Endothelial cell of umbilical vein (primary cell): ENCODE measurements around the gene TPK1. TPM values are rescaled to one million over a fixed set of nuclear protein-coding genes. Genes with fewer than 3 reads are reported as not detected.

ENCODE experiments used
- BruUV-seq: library from RNA; stranded (reverse); fragments of 400-500 nt; replicated peaks from 2 replicates; lab custom pipeline; 2021; lab: Mats Ljungman, UMichigan
- CTCF ChIA-PET: fragments of 300-600, 350-600 bp; sonication (Branson Sonifier 250); formaldehyde crosslinking; loops from one replicate; lab custom pipeline; 2021; ENCODE audit warnings: antibody characterized with exemption, inconsistent platforms; lab: Charles Lee
- POLR2A ChIA-PET: fragments of 300-600, 350-600 bp; sonication (Branson Sonifier 250); formaldehyde crosslinking; loops from one replicate; lab custom pipeline; 2021; ENCODE audit warnings: antibody characterized with exemption, inconsistent platforms; lab: Charles Lee
- DNase-seq: peaks from one replicate; pipeline ENCODE4 v3.0.0-alpha.2; 2011; ENCODE audit warnings: low read depth, low spot score
- FAIRE-seq: peaks from 2 replicates; lab custom pipeline; 2011; peaks lifted over from hg19 to GRCh38; lab: Jason Lieb, UNC
- H2AFZ ChIP-seq: 2 replicates; pipeline ENCODE4 v1.6.0; 2012; ENCODE audit warnings: low read depth, low read length, control low read depth, inconsistent platforms
- H3K27ac ChIP-seq: 2 replicates; pipeline ENCODE4 v1.5.1; 2011; ENCODE audit warnings: low read depth, mild to moderate bottlenecking, control low read depth, low read length, moderate library complexity; ENCODE audit not compliant: insufficient read depth
- H3K27me3 ChIP-seq, 2 experiments: 2 replicates each; pipeline versions ENCODE4 v1.6.0 to v1.6.1; 2011; ENCODE audit warnings: low read length in 2 of 2, mixed read lengths in 1 of 2; ENCODE audit not compliant: control insufficient read depth in 2 of 2, insufficient read depth in 2 of 2
- H3K36me3 ChIP-seq, 2 experiments: 2 replicates in 1 of 2; 3 replicates in 1 of 2; pipeline ENCODE4 v1.5.1; 2011; ENCODE audit warnings: low read length in 2 of 2, mild to moderate bottlenecking in 1 of 2, moderate library complexity in 1 of 2; ENCODE audit not compliant: control insufficient read depth in 2 of 2, insufficient read depth in 2 of 2; ENCODE audit errors: extremely low read depth in 1 of 2
- H3K4me1 ChIP-seq: 3 replicates; pipeline ENCODE4 v1.5.1; 2011; ENCODE audit warnings: mild to moderate bottlenecking, low read length; ENCODE audit not compliant: control insufficient read depth, insufficient read depth; ENCODE audit errors: extremely low read depth
- H3K4me2 ChIP-seq: 2 replicates; pipeline ENCODE4 v1.6.1; 2011; ENCODE audit warnings: low read length, control low read depth, mixed read lengths; ENCODE audit not compliant: insufficient read depth
- H3K4me3 ChIP-seq, 3 experiments: fragments of 200-600 bp in 1 of 3; sonication (generic), shearing (Covaris generic) in 1 of 3; replicated peaks in 1 of 3; 2 replicates each; pipeline ENCODE4 v1.5.1; 2011 to 2016; ENCODE audit warnings: control low read depth in 3 of 3, low read length in 3 of 3, mild to moderate bottlenecking in 2 of 3, inconsistent platforms in 1 of 3, low read depth in 1 of 3, moderate library complexity in 1 of 3; ENCODE audit not compliant: insufficient read depth in 1 of 3
- H3K79me2 ChIP-seq: 2 replicates; pipeline ENCODE4 v1.6.0; 2012; ENCODE audit warnings: low read length, inconsistent platforms; ENCODE audit not compliant: control insufficient read depth, insufficient read depth
- H3K9ac ChIP-seq: replicated peaks from 2 replicates; pipeline ENCODE3; 2011; ENCODE audit warnings: low read length, control low read depth; ENCODE audit not compliant: insufficient read depth; ENCODE audit errors: extremely low read depth
- H3K9me1 ChIP-seq: replicated peaks from 3 replicates; pipeline ENCODE4 v1.6.0; 2011; ENCODE audit warnings: mild to moderate bottlenecking, low read length; ENCODE audit not compliant: control insufficient read depth, insufficient read depth; ENCODE audit errors: extremely low read depth
- H3K9me3 ChIP-seq: replicated peaks from 2 replicates; pipeline ENCODE4 v1.5.1; 2012; ENCODE audit warnings: low read length, inconsistent platforms; ENCODE audit not compliant: control insufficient read depth, insufficient read depth
- H4K20me1 ChIP-seq: replicated peaks from 2 replicates; pipeline ENCODE3; 2011; ENCODE audit warnings: mild to moderate bottlenecking, low read length; ENCODE audit not compliant: control insufficient read depth, insufficient read depth; ENCODE audit errors: extremely low read depth
- CTCF ChIP-seq, 2 donors: IDR thresholded peaks; 1 replicate in 1 of 2; 2 replicates in 1 of 2; pipeline ENCODE4 v1.5.1; 2011; ENCODE audit warnings: low read length in 2 of 2, mild to moderate bottlenecking in 2 of 2, moderate library complexity in 2 of 2, control low read depth in 1 of 2, inconsistent platforms in 1 of 2, low read depth in 1 of 2; ENCODE audit not compliant: insufficient read depth in 1 of 2; ENCODE audit errors: extremely low read depth in 1 of 2
- EZH2 ChIP-seq: IDR thresholded peaks from 2 replicates; pipeline ENCODE4 v1.6.1; 2012; ENCODE audit warnings: borderline replicate concordance, low read depth, mild to moderate bottlenecking, moderate library complexity, low read length, inconsistent platforms; ENCODE audit not compliant: severe bottlenecking
- FOS ChIP-seq: IDR thresholded peaks from 2 replicates; pipeline ENCODE4 v1.6.1; 2011; ENCODE audit warnings: mild to moderate bottlenecking, low read length, moderate library complexity, borderline replicate concordance; ENCODE audit not compliant: insufficient read depth
- GATA2 ChIP-seq: IDR thresholded peaks from 2 replicates; pipeline ENCODE4 v1.7.0; 2011; ENCODE audit warnings: low read depth, mild to moderate bottlenecking, moderate library complexity, mixed read lengths, low read length; ENCODE audit not compliant: insufficient read length, insufficient read depth
- JUN ChIP-seq: IDR thresholded peaks from 2 replicates; pipeline ENCODE4 v1.6.1; 2011; ENCODE audit warnings: borderline replicate concordance, low read depth; ENCODE audit not compliant: insufficient read length, insufficient read depth
- MYC ChIP-seq: IDR thresholded peaks from one replicate; pipeline ENCODE4 v1.6.1; 2011; ENCODE audit warnings: mild to moderate bottlenecking, low read depth, low read length
- POLR2A ChIP-seq: IDR thresholded peaks from 2 replicates; pipeline ENCODE4 v1.6.1; 2012; ENCODE audit warnings: low read depth, mild to moderate bottlenecking, control low read depth, low read length
- POLR2AphosphoS5 ChIP-seq: IDR thresholded peaks from 2 replicates; pipeline ENCODE4 v1.6.1; 2012; ENCODE audit warnings: low read depth, mild to moderate bottlenecking, control low read depth, low read length, moderate library complexity; ENCODE audit not compliant: insufficient read depth
- dilution Hi-C: fragments of 300-500 bp; cut with MboI; formaldehyde crosslinking; loops from one replicate; pipeline ENCODE4 v1.15.0; 2019; ENCODE audit warnings: low sequenced_read_pairs; ENCODE audit not compliant: extremely low pct_ligation_motif_present
- intact Hi-C: fragments of 100-400 bp; cut with micrococcal nuclease; formaldehyde crosslinking; loops from one replicate; pipeline ENCODE4 v1.10.0; 2022
- polyA plus RNA-seq, 4 experiments: library from polyadenylated mRNA; depleted of rRNA in 3 of 4; stranded (reverse) in 3 of 4; unstranded in 1 of 4; fragments of >200 nt; gene quantifications; 2 replicates each; pipeline versions ENCODE4 v1.2.1 to v1.2.3, GENCODE V29; 2011 to 2012; ENCODE audit warnings: missing spikeins in 1 of 4
- total RNA-seq: library from RNA; stranded (reverse); gene quantifications from 2 replicates; pipeline ENCODE4 v1.2.3, GENCODE V29; 2021
- TF ChIP-seq, protein P1 (sequence below): IDR thresholded peaks from 2 replicates; pipeline ENCODE4 v1.6.1; 2011; ENCODE audit not compliant: insufficient read depth, insufficient read length

Gene TPK1
- total and polyA plus RNA-seq, 2 donors (not counting 3 experiments of a cell fraction or from before 2014, with no cell fraction given): 7.5 to 9.3 TPM

- H3K79me2 ChIP-seq: no peaks in the 10 kb centered on the region
- intact Hi-C loops (no loop called here), dilution Hi-C loops (no loop called here)
- no peak overlapping the region for H3K4me3 ChIP-seq
- no peak for DNase-seq
- no peak overlapping the region for H3K9ac ChIP-seq
- no peaks in the 10 kb centered on the region for H3K27me3 ChIP-seq
- H3K9me1 ChIP-seq: no peaks in the 10 kb centered on the region
- ChIA-PET CTCF (interaction anchor here (5.7 kb wide), 1 partner anchor 46 kb away, joined by 58 read pairs; no protein-coding TSS in a partner anchor), POLR2A (no interaction called here)
- no peak for FAIRE-seq
- TF ChIP-seq FOS (no peak), EZH2 (no peak), JUN (no peak), POLR2AphosphoS5 (no peak), MYC (no peak), POLR2A (no peak), CTCF (IDR thresholded peaks at IDR 0.05; ENCODE audit: extremely low read depth in 1 of 2, insufficient read depth in 1 of 2, low read depth in 1 of 2, low read length in 2 of 2) (no peak), GATA2 (no peak)
- TF ChIP-seq, protein P1, sequence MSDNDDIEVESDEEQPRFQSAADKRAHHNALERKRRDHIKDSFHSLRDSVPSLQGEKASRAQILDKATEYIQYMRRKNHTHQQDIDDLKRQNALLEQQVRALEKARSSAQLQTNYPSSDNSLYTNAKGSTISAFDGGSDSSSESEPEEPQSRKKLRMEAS: no peak
- no peak overlapping the region for H3K4me2 ChIP-seq
- no peaks in the 10 kb centered on the region for H3K36me3 ChIP-seq
- no peak overlapping the region for H3K27ac ChIP-seq
- H4K20me1 ChIP-seq: no peaks in the 10 kb centered on the region
- H3K4me1 ChIP-seq: no peaks in the 10 kb centered on the region
- no peak overlapping the region for H2AFZ ChIP-seq
- no TSS peak for BruUV-seq
- H3K9me3 ChIP-seq: no peaks in the 10 kb centered on the region
Observed at GRCh38 chr7:144784441-144784840, 51.4 kb downstream of the TPK1 start.
